ENCODE results near the gene PRRC1.

The PRRC1 gene

GRCh38 chr5:127589309-127590030 is 72.0 kb downstream of the PRRC1 start:
- H3K27ac ChIP-seq, result no peak overlapping the region
- TF ChIP-seq ZFX (IDR thresholded peaks at IDR 0.05; ENCODE audit: borderline replicate concordance), result no peak
- TF ChIP-seq CTCF (IDR thresholded peaks at IDR 0.05), result no peak

GRCh38 chr5:127590156-127590722 is 72.8 kb downstream of the PRRC1 start:
- TF ChIP-seq CTCF (IDR thresholded peaks at IDR 0.05) (no peak), ZFX (IDR thresholded peaks at IDR 0.05; ENCODE audit: borderline replicate concordance) (no peak)
- no peak overlapping the region for H3K27ac ChIP-seq

- TF ChIP-seq CTCF (IDR thresholded peaks at IDR 0.05), result no peak
- TF ChIP-seq ZFX (IDR thresholded peaks at IDR 0.05; ENCODE audit: borderline replicate concordance), result no peak
- no peak overlapping the region for H3K27ac ChIP-seq
Observed at GRCh38 chr5:127595484-127596368, 78.3 kb downstream of the PRRC1 start.

- no peak overlapping the region for H3K27ac ChIP-seq
- TF ChIP-seq ZFX (IDR thresholded peaks at IDR 0.05; ENCODE audit: borderline replicate concordance) (no peak), CTCF (IDR thresholded peaks at IDR 0.05) (no peak)
Observed at GRCh38 chr5:127596501-127596900, 79.1 kb downstream of the PRRC1 start.

- TF ChIP-seq ZFX (IDR thresholded peaks at IDR 0.05; ENCODE audit: borderline replicate concordance), result no peak
Observed at GRCh38 chr5:127599320-127599719, 81.9 kb downstream of the PRRC1 start.

GRCh38 chr5:127599847-127600246 is 82.4 kb downstream of the PRRC1 start:
- TF ChIP-seq CTCF (IDR thresholded peaks at IDR 0.05), result no peak
- no peak for TF ChIP-seq ZFX (IDR thresholded peaks at IDR 0.05; ENCODE audit: borderline replicate concordance)
- H3K27ac ChIP-seq, result no peak overlapping the region

More at GRCh38 chr5:127599320-127599719, 81.9 kb downstream of the PRRC1 start:
- no peak overlapping the region for H3K27ac ChIP-seq

GRCh38 chr5:127601111-127601510 is 83.7 kb downstream of the PRRC1 start:
- H3K27ac ChIP-seq, result no peak overlapping the region
- no peak for TF ChIP-seq ZFX (IDR thresholded peaks at IDR 0.05; ENCODE audit: borderline replicate concordance)
- no peak for TF ChIP-seq CTCF (IDR thresholded peaks at IDR 0.05)
